ENCODE results near the gene PLVAP.
A peak's percentile ranks its signal among the peaks of the same experiment; 100 is the strongest.

The PLVAP gene

DNA sequence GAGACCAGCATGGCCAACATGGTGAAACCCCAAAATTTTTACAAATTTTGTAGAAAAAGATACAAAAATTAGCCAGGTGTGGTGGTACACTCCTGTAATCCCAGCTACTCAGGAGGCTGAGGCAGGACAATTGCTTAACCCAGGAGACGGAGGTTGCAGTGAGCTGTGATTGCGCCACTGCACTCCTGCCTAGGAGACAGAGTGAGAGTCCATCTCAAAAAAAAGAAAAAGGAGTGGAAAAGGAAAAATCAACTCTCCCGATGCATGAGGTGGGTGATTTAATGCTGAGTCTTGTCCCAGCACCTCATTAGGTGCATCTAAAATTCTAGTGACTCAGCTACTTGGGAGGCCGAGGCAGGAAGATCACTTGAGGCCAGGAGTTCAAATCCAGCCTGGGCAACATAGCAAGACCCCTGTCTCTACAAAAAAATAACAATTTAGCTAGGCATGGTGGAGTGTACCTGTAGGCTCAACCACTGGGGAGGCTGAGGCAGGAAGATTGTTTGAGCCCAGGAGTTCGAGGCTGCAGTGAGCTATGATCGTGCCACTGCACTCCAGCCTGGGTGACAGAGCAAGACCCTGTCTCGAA lies 20.0 kb downstream of the PLVAP start:
- no peak for FAIRE-seq

DNA sequence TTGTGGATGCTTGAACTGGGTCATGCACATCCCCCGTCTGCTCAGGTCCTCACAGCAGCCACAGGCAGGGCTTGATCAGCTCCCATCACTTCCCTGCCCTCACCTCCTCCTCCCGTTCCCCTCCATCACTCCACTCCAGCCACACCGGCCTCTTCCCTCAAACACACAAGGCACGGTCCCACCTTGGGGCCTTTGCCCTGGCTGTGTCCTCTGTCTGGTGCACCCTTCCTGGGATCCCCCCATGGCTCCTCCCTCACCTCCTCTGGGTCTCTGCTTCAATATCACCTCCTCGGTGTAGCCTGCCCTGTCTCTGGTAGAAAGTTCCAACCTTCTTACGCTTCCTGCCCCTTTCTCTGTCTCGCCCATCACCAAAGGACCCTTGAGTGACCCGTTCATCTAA lies 23.8 kb downstream of the PLVAP start:
- FAIRE-seq: no peak

DNA sequence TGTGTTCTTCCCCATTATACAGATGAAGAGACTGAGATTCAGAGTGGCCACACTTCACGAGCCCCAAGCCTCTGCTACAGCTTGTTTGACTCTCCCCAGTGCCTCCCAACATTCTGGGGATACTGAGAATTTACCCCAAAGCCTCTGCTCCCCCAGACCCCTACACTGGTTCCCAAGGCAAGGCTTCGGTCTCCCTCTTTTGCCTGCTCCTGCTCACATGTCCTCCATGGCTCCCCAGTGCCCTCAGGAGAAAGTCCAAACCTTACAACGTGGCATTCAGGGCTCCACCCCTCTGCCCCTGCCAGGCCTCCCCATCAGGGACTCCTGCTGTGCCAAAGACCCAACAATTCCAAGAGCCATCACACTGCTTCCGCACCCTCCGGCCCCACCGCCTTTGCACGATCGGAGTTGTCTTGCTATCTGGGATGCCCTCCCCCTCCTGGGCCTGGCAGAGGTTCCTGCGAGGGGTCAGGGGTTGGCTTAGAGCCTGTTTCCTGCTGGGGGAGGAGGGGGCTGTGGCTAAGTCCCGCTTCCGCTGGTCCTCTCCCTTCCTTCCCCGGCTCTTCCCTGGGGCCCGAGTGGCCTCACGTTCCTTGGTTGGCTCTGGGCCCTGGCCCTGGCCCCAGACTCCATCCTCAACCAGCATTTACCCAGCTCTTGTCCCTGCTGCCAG lies 24.4 kb downstream of the PLVAP start:
- FAIRE-seq: no peak

DNA sequence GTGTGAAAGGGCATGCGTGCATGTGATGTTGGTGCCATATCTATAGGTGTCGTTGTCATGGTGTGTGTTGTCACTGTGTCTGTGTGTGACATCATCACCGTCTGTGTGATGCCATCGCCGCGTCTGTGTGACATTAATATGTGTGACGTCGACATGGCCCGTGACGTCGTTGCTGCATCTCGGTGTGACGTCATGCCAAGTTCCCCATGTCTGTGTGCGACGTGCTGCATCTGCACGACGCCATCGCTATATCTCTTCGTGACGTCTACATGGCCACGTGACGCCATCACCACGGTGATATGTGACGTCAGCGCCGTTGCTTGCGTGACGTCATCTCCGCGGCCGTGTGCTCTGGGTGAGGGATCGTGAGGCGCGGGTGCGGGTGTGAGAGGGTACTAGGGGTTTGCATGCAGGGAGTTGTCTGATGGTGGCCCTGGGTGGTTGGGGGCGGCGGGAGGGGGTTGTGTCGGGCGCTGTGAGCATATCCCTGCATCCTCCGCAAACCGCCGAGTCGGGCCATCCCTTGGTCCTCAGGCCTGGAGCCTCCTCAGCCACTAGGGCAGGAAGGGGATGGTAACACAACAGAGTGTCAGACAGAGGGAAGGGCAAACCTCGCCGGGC lies 25.2 kb downstream of the PLVAP start:
- FAIRE-seq: no peak

DNA sequence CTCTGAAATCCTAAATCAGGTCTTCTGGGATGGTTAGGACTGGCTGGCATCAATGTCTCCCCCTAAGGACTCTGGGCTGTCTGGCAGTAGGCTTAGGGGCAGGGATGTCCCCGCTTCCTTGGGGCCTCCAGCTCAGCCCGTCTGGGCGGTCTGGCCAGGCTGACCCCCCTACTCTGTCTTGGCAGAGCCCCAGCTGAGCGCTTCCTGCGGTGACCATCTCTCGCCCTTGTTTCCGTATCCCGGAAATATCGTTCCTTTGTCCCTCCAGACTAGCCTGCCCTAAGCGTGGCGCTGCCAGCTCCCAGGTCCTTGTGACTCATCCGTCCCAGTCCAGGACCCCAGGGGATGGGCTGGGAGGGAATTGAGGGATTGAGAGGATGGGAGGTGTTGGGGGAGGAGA lies 28.4 kb downstream of the PLVAP start:
- FAIRE-seq: no peak

DNA sequence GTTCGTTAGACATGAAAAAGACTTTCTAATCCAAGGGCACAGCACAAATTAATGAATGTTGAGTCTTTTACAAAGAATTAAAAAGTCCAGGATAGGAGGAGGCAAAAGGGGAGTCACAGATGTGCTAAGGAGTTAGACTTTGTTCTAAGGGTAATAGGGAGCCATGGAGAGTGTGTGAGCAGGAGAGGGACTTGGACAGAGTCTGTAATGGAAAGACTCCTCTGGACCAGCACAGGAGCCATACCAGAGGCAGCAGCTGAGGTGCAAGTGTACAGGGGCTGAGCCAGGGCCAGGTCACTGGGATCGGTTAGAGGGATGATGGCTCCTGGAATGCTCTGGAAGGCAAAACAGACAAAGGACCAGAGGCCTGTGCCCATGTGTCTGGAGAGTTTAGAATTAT lies 29.3 kb downstream of the PLVAP start:
- FAIRE-seq: no peak

DNA sequence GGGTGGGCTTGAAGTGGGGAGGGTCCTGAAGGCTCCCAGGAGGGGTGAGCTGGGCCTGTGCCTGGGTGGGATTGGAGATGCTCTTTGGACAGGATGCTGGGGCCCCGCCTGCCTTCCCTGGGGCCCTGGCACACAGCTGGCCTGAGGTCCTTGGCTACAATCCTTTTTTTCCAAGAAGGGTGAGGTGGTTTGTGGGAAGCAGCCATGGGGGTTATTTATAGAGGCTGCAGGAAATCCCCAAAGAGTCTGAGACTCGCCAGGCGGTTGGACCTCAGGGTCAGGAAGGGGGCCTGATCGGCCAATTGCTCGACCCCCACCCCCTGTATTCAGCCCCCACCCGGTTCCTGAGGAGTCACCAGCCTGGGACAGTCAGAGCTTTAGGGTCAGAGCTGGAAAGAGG lies 29.8 kb downstream of the PLVAP start:
- FAIRE-seq: no peak

DNA sequence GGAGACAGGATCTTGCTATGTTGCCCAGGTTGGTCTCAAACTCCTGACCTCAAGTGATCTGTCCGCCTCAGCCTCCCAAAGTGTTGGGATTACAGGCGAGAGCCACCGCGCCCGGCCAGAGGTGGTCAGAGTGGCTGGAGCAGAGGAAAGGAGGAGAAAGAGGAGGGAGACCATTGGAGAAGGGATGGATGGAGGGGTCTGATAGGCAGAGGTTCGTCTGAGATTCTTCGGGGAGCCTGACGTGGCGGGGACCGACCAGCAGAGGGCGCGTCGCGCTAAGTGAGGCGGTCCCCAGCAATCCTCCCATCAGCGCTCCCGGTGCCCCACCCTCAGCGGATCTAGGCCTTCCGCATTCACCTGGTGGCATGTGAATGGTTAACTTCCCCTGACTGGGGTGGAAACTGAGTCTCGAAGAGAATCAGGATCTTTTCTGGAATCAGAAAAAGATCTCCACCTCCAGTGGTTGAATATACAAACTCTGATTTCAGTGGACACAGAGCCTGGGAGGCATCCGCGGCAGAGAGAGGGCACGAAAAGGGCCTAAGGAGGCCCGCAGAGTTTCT lies 31.0 kb downstream of the PLVAP start:
- FAIRE-seq: no peak

DNA sequence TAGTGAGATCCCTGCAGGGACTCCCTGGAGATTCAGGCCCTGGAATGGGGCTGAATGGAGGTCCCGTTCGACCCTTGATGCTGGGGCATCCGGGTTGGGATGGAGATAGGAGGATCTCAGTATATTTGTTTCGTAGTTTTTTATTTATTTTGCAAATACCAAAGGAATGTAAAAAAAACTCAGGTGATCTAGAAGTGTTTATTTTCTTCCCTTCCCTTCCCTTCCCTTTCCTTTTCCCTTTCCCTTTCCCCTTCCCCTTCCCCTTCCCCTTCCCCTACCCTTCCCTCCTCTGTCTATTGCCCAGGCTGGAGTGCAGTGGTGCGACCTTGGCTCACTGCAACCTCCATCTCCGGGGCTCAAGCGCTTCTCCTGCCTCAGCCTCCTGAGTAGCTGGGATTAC lies 35.3 kb downstream of the PLVAP start:
- no peak for FAIRE-seq

DNA sequence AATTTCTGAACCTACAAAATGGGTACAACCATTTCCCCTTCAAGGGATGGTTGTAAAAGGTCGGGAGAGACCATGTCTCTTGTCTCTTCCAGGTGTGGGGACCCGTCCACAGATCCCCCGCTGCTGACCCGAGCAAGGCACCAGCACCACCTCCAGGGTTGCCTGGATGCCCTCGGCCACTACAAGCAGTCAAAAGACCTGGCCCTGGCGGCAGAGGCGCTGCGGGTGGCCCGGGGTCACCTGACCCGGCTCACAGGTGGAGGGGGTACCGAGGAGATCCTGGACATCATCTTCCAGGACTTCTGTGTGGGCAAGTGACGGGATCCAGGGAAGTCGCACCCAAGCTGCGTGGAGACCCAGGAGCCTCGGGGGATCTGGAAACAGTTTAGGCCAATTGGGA lies 35.8 kb downstream of the PLVAP start:
- no peak for FAIRE-seq

DNA sequence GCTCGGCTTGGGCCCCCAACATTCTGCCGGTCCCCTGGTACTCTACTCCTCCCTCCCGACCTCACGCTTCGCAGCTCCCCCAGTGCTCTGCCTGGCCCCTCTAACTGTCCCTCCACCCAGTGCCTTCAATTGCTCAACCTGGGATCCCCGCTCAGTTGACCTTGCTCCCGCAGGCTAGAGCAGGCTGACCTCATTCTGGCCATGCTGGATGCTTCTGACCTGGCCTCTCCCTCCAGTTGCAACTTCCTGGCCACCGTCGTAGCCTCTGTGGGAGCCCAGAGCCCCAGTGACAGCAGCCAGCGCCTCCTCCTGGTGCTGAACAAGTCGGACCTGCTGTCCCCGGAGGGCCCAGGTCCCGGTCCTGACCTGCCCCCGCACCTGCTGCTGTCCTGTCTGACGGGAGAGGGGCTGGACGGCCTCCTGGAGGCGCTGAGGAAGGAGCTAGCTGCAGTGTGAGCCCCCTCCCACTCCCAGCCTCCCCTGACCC lies 36.2 kb downstream of the PLVAP start:
- no peak for FAIRE-seq

DNA sequence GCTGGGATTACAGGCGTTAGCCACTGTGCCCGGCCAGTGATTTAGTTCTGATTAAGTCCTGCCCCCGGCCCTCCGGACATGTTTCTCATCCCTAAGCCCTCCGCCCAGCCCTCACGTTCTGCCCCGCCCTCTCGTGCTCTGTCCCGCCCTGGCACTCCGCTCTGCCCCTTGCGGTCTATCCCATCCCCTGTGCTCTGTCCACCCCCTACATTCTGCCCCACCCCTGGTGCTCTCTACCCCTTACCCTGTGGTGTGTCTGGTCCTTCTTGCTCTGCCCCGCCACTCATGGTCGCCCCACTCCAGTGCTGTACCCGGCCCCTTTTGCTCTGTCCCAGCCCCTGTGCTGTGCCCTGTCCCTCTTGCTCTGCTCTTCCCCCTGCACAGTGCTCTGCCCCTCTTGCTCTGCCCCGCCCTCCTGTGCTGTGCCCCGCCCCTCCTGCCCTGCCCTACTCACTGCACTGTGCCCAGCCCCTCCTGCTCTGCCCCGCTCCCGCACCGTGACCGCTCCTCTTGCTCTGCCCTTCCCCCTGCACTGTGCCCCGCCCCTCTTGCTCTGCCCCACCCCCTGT lies 36.8 kb downstream of the PLVAP start:
- FAIRE-seq: no peak

DNA sequence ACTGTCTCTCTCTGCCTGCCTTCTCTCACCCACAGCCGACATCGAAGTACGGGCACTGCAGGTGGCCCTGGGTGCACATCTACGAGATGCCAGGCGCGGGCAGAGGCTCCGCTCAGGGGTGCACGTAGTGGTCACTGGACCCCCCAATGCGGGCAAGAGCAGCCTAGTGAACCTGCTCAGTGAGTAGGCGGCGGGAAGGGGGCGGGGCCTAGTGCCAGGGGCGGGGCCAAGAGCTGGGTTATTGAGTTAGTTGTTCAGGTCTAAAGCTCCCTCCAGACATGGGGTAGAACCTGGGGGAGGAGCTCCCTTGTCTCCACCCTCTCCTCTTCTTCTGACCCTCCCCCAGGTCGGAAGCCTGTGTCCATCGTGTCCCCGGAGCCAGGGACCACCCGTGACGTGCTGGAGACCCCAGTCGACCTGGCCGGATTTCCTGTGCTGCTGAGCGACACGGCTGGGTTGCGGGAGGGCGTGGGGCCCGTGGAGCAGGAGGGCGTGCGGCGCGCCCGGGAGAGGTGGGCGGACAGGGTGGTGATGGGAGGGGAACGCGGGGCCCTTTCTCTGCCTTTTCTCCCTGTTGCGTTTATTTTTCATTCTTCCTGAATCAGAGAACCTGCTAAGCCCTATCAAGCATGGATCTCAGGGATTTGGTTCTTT lies 37.9 kb downstream of the PLVAP start:
- FAIRE-seq: no peak

DNA sequence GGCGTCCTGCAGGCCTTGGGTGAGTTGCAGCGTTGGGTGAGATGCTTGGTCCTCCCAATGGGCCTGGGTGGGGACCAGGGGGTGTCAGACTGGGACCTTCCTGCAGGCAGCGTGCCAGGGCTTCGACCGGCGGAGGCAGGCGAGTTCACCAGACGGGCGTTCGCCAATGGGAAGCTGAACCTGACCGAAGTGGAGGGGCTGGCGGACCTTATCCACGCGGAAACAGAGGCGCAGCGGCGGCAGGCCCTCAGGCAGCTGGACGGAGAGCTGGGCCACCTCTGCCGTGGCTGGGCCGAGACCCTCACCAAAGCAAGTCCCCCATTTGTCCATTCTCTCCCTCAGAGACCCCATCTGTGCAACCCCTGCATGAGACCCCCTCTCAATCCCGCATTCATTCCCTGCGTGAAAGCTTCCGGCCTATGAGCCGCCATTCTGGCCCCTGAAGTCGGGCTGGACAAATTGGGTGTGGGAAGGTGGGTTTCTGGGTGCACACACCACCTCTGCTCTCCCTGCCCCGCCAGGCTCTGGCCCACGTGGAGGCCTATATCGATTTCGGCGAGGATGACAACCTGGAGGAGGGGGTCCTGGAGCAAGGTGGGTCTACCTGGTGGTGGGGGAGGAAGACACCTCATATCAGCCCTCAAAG lies 38.6 kb downstream of the PLVAP start:
- no peak for FAIRE-seq

DNA sequence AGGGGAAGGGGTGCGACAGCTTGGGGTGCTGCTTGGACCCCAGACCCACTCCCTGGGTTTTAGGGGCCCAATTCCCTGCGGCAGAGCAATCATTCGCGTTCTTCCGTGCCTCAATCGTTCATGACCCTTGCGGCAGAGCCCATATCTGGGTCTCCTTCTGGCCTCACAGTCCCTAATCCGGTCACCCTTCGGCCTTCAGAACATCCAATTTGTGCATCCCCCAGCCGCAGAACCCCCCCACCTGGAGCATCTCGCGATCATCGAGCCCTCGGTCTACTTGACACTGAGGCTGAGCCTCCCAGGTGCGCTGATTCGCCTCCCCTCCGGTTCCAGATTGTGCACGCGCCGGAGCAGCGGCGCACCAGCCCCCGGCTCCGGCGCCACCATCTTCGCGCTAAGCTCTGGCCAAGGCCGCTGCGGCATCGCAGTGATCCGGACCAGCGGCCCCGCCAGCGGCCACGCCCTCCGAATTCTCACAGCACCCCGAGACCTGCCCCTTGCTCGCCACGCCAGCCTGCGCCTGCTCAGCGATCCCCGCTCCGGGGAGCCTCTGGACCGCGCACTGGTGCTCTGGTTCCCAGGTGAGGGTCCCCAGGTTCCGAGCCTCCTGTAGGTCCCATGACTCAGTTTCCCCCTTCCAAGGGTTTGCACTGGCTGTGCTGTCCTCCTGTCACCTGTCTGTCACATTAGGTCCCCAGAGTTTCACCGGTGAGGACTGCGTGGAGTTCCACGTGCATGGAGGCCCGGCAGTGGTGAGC lies 39.3 kb downstream of the PLVAP start:
- FAIRE-seq: no peak

DNA sequence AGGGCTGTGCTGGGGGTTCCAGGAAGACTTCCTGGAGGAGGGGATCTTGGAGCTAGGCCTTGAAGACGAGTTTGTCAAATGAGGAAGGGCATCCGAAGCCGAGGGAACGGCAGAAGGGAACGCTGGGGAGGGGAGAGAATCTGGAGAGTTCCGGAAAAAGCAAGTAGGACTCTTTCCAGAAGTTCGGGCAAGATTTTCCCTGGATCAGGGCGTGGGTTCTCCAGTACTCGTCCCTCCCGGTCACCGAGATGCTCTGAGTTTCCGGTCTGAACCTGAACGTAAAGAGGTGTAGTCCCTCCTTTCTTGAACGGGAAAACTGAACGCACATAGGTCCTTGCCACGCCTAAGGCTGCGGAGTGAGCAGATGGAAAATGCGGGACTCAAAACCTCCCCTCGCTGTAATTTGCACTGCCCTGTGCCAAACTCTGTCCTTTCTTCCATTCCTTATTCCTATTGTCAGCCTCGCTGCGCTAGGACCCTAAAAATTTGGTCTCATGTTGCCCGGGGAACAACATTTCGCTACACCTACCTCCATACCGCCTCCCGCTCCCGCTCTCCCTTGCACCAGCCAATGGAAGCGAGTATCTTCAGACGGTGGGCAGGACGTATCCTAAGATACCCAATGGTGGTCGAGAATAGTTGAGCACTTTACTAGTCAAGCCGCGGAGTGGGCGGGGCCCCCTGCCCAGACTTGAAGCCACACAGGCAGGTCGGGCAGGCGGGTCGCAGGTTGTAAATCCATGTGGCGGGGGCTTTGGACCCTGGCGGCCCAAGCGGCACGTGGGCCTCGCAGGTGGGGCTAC lies 40.1 kb downstream of the PLVAP start, which contains the start of gene GTPBP3:
Gene GTPBP3 (plus strand): TSS at position 682 of the 803 bp plus-strand sequence. CDS start 59 bp downstream, at position 741.
- FAIRE-seq: peak; percentile 61

DNA sequence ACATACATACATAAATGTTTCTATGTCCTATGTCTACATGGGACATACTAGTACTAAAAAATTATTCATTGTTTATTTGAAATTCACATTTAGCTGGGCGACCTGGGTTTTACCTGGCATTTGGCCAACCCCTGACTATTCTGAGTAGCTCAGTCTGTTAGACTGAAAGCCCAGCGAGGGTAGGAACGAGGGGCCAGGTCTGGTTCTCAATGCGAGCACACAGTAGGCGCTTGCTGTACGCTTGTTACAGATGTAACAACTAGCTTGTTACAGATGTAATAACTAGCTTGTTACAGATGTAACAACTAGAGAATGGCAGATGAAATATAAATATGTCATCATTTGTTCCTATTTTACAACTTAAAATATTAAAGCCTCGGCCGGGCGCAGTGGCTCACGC lies 41.6 kb downstream of the PLVAP start:
- no peak for FAIRE-seq

DNA sequence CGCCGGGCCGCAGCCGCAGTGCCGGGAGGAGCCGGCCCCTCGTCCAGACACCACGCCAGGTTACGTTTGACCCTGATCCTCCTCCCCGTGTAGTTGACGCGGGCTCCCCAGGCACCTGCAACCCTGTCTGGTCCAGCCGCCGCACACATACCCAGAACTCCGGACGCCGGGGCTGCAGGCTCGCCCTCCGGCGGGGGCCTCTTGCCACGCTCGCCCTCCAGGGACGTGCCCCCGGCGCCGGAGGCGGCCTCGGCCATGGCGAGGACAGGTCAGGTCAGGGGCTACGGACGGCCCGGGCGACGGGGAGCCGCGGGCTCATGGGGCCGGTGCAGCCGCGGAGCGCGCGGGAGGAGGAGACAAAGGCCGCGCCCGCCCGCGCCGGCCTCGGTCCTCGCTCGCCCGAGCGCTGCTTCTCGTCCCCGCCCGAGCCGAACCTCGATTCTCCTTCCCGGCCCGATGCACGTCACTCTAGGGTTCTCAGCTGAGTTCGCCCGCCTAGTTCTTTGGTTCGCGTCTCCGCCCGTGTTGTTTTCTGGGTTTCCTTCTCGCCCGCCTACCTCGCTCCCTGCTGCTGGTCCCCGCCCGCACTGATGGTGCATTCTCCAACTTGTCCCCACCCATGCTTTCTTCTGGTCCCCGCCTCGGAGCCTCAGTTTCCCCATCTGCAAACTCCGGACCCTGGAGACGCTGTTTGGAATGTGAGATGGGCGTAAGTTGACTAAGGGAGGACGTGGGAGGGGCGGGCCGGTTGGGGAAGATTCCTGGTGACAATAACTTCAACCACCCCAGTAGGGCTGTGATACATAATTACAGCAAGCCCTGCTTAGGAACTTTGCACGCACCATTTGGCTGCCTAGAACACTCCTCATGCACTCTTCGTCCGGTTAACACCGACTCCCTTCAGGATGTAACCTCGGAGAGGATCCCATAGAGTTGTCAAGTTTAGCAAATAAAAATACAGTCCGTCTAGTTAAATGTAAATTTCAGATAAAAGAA lies 42.4 kb downstream of the PLVAP start, which contains the start of gene ANO8:
Gene ANO8 (minus strand): TSS at position 442 of the 996 bp plus-strand sequence. CDS start 185 bp downstream, at position 257.
- FAIRE-seq: no peak

Measured in colon (tissue), 2 donors.